Astrocyte (in vitro differentiated cells and primary cell): ENCODE results near the gene HSPA1B. TPM values are rescaled to one million over a fixed set of nuclear protein-coding genes. Genes with fewer than 3 reads are reported as not detected.

Experiments
- DNase-seq: peaks from one replicate; pipeline ENCODE4 v3.0.0-alpha.2; 2010; ENCODE audit warnings: low read depth
- FAIRE-seq: peaks from 2 replicates; lab custom pipeline; 2011; peaks lifted over from hg19 to GRCh38; lab: Jason Lieb, UNC
- H2AFZ ChIP-seq: 2 replicates; pipeline ENCODE4 v1.6.0; 2012; ENCODE audit warnings: low read depth, low read length, inconsistent platforms
- H3K27ac ChIP-seq: 2 replicates; pipeline ENCODE4 v1.5.1; 2011; ENCODE audit warnings: low read depth, low read length, inconsistent platforms
- H3K27me3 ChIP-seq: 2 replicates; pipeline ENCODE4 v1.6.0; 2011; ENCODE audit warnings: low read length, inconsistent platforms; ENCODE audit not compliant: insufficient read depth
- H3K36me3 ChIP-seq: 2 replicates; pipeline ENCODE4 v1.5.1; 2011; ENCODE audit warnings: low read length, inconsistent platforms; ENCODE audit not compliant: insufficient read depth
- H3K4me1 ChIP-seq: 2 replicates; pipeline ENCODE4 v1.5.1; 2011; ENCODE audit warnings: low read length, inconsistent platforms; ENCODE audit not compliant: insufficient read depth
- H3K4me2 ChIP-seq: 2 replicates; pipeline ENCODE4 v1.6.0; 2012; ENCODE audit warnings: low read length, inconsistent platforms
- H3K4me3 ChIP-seq: 2 replicates; pipeline ENCODE4 v1.5.1; 2011; ENCODE audit warnings: low read depth, mild to moderate bottlenecking, low read length, inconsistent platforms; ENCODE audit not compliant: insufficient read depth
- H3K79me2 ChIP-seq: 2 replicates; pipeline ENCODE4 v1.6.0; 2012; ENCODE audit warnings: mild to moderate bottlenecking, low read length, inconsistent platforms; ENCODE audit not compliant: insufficient read depth
- H3K9ac ChIP-seq: 2 replicates; pipeline ENCODE4 v1.6.0; 2012; ENCODE audit warnings: mild to moderate bottlenecking, low read length, inconsistent platforms
- H3K9me3 ChIP-seq: 2 replicates; pipeline ENCODE4 v1.5.1; 2012; ENCODE audit warnings: low read depth, mild to moderate bottlenecking, low read length, inconsistent platforms; ENCODE audit not compliant: insufficient read depth
- H4K20me1 ChIP-seq: 2 replicates; pipeline ENCODE4 v1.6.0; 2012; ENCODE audit warnings: low read length, inconsistent platforms; ENCODE audit not compliant: insufficient read depth
- H3K27ac Mint-ChIP-seq: one replicate; pipeline ENCODE4 v1.8.0; 2021; ENCODE audit warnings: mild to moderate bottlenecking, mixed read lengths; ENCODE audit not compliant: unreplicated experiment
- H3K27me3 Mint-ChIP-seq: one replicate; pipeline ENCODE4 v1.8.0; 2021; ENCODE audit warnings: low read depth, mixed read lengths; ENCODE audit not compliant: unreplicated experiment
- H3K36me3 Mint-ChIP-seq: one replicate; pipeline ENCODE4 v1.8.0; 2021; ENCODE audit warnings: low read depth, mixed read lengths; ENCODE audit not compliant: unreplicated experiment
- H3K4me1 Mint-ChIP-seq: one replicate; pipeline ENCODE4 v1.8.0; 2021; ENCODE audit warnings: low read depth, mixed read lengths; ENCODE audit not compliant: unreplicated experiment
- H3K4me3 Mint-ChIP-seq: one replicate; pipeline ENCODE4 v1.8.0; 2021; ENCODE audit warnings: mild to moderate bottlenecking, moderate library complexity, mixed read lengths; ENCODE audit not compliant: unreplicated experiment
- H3K9me3 Mint-ChIP-seq: one replicate; pipeline ENCODE4 v1.8.0; 2021; ENCODE audit warnings: mild to moderate bottlenecking, mixed read lengths; ENCODE audit not compliant: unreplicated experiment
- CTCF ChIP-seq: IDR thresholded peaks from 2 replicates; pipeline ENCODE4 v1.5.1; 2011; ENCODE audit warnings: low read depth, mild to moderate bottlenecking, inconsistent platforms, low read length, moderate library complexity; ENCODE audit not compliant: insufficient read depth
- EZH2 ChIP-seq: IDR thresholded peaks from 2 replicates; pipeline ENCODE4 v1.6.1; 2012; ENCODE audit warnings: mild to moderate bottlenecking, low read length, inconsistent platforms; ENCODE audit not compliant: insufficient read depth
- total RNA-seq: library from RNA; stranded (reverse); gene quantifications from 2 replicates; pipeline ENCODE4 v1.2.1, GENCODE V29; 2021

Gene HSPA1B
- total RNA-seq, 1 donor from 2014 or later = 77.2 TPM

- Histone ChIP-seq H3K9me3 (no peaks in the 10 kb centered on the region), H3K4me2 (no peak within 1 kb of the TSS), H3K27ac (no peak within 1 kb of the TSS), H2AFZ (no peak within 1 kb of the TSS), H3K4me3 (no peak within 1 kb of the TSS), H3K4me1 (peaks cover 4% of the 10 kb centered on the region), H3K27me3 (no peaks in the 10 kb centered on the region), H3K36me3 (peaks cover 23% of the 10 kb centered on the region), H3K79me2 (no peaks in the 10 kb centered on the region), H4K20me1 (peaks cover 7% of the 10 kb centered on the region), H3K9ac (no peak within 1 kb of the TSS)
- Mint-ChIP-seq H3K36me3 (peaks cover 15% of the 10 kb centered on the region), H3K27ac (no peak within 1 kb of the TSS), H3K4me3 (no peak within 1 kb of the TSS), H3K4me1 (peaks cover 10% of the 10 kb centered on the region), H3K27me3 (peaks cover 4% of the 10 kb centered on the region), H3K9me3 (no peaks in the 10 kb centered on the region)
- TF ChIP-seq EZH2 (no peak), CTCF (no peak)
- no peak for FAIRE-seq
- no peak for DNase-seq
These were observed 51.2 kb downstream of the HSPA1B start, which contains the start of gene SLC44A4 for GRCh38 chr6:31878726-31879125. Gene SLC44A4, minus strand, starts transcription at chr6:31878997. Its CDS starts 17 bp downstream, at chr6:31878980.

GRCh38 chr6:31879143-31879542 is 51.6 kb downstream of the HSPA1B start:
- H3K4me3 ChIP-seq = no peak overlapping the region
- Mint-ChIP-seq H3K36me3 (peaks cover 19% of the 10 kb centered on the region), H3K4me1 (peaks cover 10% of the 10 kb centered on the region), H3K27ac (no peak overlapping the region), H3K27me3 (peaks cover 4% of the 10 kb centered on the region), H3K9me3 (no peaks in the 10 kb centered on the region), H3K4me3 (no peak overlapping the region)
- no peak for TF ChIP-seq EZH2
- H3K36me3 ChIP-seq = peaks cover 23% of the 10 kb centered on the region
- no peak for DNase-seq
- H3K79me2 ChIP-seq = no peaks in the 10 kb centered on the region
- H4K20me1 ChIP-seq = peaks cover 7% of the 10 kb centered on the region
- no peak overlapping the region for H2AFZ ChIP-seq
- no peak overlapping the region for H3K9ac ChIP-seq
- FAIRE-seq = no peak
- H3K9me3 ChIP-seq = no peaks in the 10 kb centered on the region
- no peak overlapping the region for H3K27ac ChIP-seq
- H3K4me2 ChIP-seq = no peak overlapping the region
- no peaks in the 10 kb centered on the region for H3K27me3 ChIP-seq
- peaks cover 4% of the 10 kb centered on the region for H3K4me1 ChIP-seq

Other genes with a start within 250 kb of the HSPA1B start
- 0.26 and 0.52 TPM in 2 replicates for gene LTB, start 245.3 kb upstream of the HSPA1B start, total RNA-seq
- gene LST1, start 241.5 kb upstream of the HSPA1B start, total RNA-seq = not detected in 2 replicates
- not detected in 2 replicates for gene NCR3, start 234.7 kb upstream of the HSPA1B start, total RNA-seq
- gene AIF1, start 212.5 kb upstream of the HSPA1B start, total RNA-seq = not detected in 2 replicates
- gene PRRC2A, start 207.0 kb upstream of the HSPA1B start, total RNA-seq = 180 and 188 TPM in 2 replicates
- 233 and 247 TPM in 2 replicates for gene BAG6, start 175.1 kb upstream of the HSPA1B start, total RNA-seq
- 0.89 and 1.2 TPM in 2 replicates for gene APOM, start 171.8 kb upstream of the HSPA1B start, total RNA-seq
- 14.7 and 15.5 TPM in 2 replicates for gene C6orf47, start 167.0 kb upstream of the HSPA1B start, total RNA-seq
- gene GPANK1, start 162.7 kb upstream of the HSPA1B start, total RNA-seq = 11.7 and 13.8 TPM in 2 replicates
- 200 and 208 TPM in 2 replicates for gene CSNK2B, start 161.7 kb upstream of the HSPA1B start, total RNA-seq
- gene LY6G5B, start 157.8 kb upstream of the HSPA1B start, total RNA-seq = 17.5 and 20.3 TPM in 2 replicates
- 2.9 and 3.9 TPM in 2 replicates for gene LY6G5C, start 146.7 kb upstream of the HSPA1B start, total RNA-seq
- 34.3 and 38.3 TPM in 2 replicates for gene ABHD16A, start 124.4 kb upstream of the HSPA1B start, total RNA-seq
- not detected in 2 replicates for gene LY6G6F, start 120.9 kb upstream of the HSPA1B start, total RNA-seq
- not detected in 2 replicates for gene LY6G6D, start 112.4 kb upstream of the HSPA1B start, total RNA-seq
- 0.41 and 0.66 TPM in 2 replicates for gene LY6G6C, start 106.0 kb upstream of the HSPA1B start, total RNA-seq
- not detected in 2 replicates for gene MPIG6B, start 104.4 kb upstream of the HSPA1B start, total RNA-seq
- gene DDAH2, start 98.4 kb upstream of the HSPA1B start, total RNA-seq = 62.5 and 72.4 TPM in 2 replicates
- gene CLIC1, start 91.2 kb upstream of the HSPA1B start, total RNA-seq = 484 and 518 TPM in 2 replicates
- gene MSH5, start 87.7 kb upstream of the HSPA1B start, total RNA-seq = 5.7 and 6.8 TPM in 2 replicates
- gene SAPCD1, start 65.1 kb upstream of the HSPA1B start, total RNA-seq = 0.72 and 1.2 TPM in 2 replicates
- gene VWA7, start 50.4 kb upstream of the HSPA1B start, total RNA-seq = 0.54 and 0.94 TPM in 2 replicates
- 94.8 and 96.3 TPM in 2 replicates for gene VARS1, start 32.0 kb upstream of the HSPA1B start, total RNA-seq
- 43.8 and 44.0 TPM in 2 replicates for gene LSM2, start 20.8 kb upstream of the HSPA1B start, total RNA-seq
- gene HSPA1L, start 12.5 kb upstream of the HSPA1B start, total RNA-seq = 0.98 and 1.1 TPM in 2 replicates
- 52.6 and 52.7 TPM in 2 replicates for gene HSPA1A, start 12.2 kb upstream of the HSPA1B start, total RNA-seq
- 45.0 and 47.3 TPM in 2 replicates for gene NEU1, start 35.1 kb downstream of the HSPA1B start, total RNA-seq
- gene SLC44A4, start 51.3 kb downstream of the HSPA1B start, total RNA-seq = 0.23 and 0.29 TPM in 2 replicates
- gene EHMT2, start 70.0 kb downstream of the HSPA1B start, total RNA-seq = 32.6 and 35.8 TPM in 2 replicates
- gene ZBTB12, start 74.3 kb downstream of the HSPA1B start, total RNA-seq = 3.7 and 4.6 TPM in 2 replicates
- gene C2, start 100.0 kb downstream of the HSPA1B start, total RNA-seq = 0.20 and 0.43 TPM in 2 replicates
- 1.0 and 1.4 TPM in 2 replicates for gene CFB, start 118.4 kb downstream of the HSPA1B start, total RNA-seq
- gene NELFE, start 131.2 kb downstream of the HSPA1B start, total RNA-seq = 47.7 and 48.1 TPM in 2 replicates
- 75.3 and 79.1 TPM in 2 replicates for gene SKIC2, start 131.4 kb downstream of the HSPA1B start, total RNA-seq
- 12.6 and 15.6 TPM in 2 replicates for gene DXO, start 144.4 kb downstream of the HSPA1B start, total RNA-seq
- 3.8 and 4.6 TPM in 2 replicates for gene C4A, start 154.3 kb downstream of the HSPA1B start, total RNA-seq
- gene C4B, start 187.1 kb downstream of the HSPA1B start, total RNA-seq = 3.2 and 3.7 TPM in 2 replicates
- gene CYP21A2, start 210.7 kb downstream of the HSPA1B start, total RNA-seq = 0.11 and 0.46 TPM in 2 replicates